Skeletal muscle tissue (tissue), 4 donors: ENCODE measurements around the gene ARID1B. TPM values are rescaled to one million over a fixed set of nuclear protein-coding genes. Genes with fewer than 3 reads are reported as not detected.

ENCODE experiments used
- H3K27ac ChIP-seq: one replicate; pipeline ENCODE4 v1.7.0; 2013; ENCODE audit warnings: mild to moderate bottlenecking, low read depth, low read length, inconsistent platforms
- H3K27me3 ChIP-seq, 3 donors: one replicate each; pipeline ENCODE4 v1.7.0; 2013; ENCODE audit warnings: low read length in 3 of 3; ENCODE audit not compliant: control insufficient read depth in 3 of 3, insufficient read depth in 3 of 3
- H3K36me3 ChIP-seq, 3 donors: one replicate each; pipeline ENCODE4 v1.7.0; 2013; ENCODE audit warnings: low read length in 3 of 3; ENCODE audit not compliant: control insufficient read depth in 3 of 3, insufficient read depth in 3 of 3
- H3K4me1 ChIP-seq, 3 donors: one replicate each; pipeline ENCODE4 v1.7.0; 2013; ENCODE audit warnings: low read length in 3 of 3, mild to moderate bottlenecking in 3 of 3; ENCODE audit not compliant: control insufficient read depth in 3 of 3, insufficient read depth in 3 of 3
- H3K4me3 ChIP-seq, 3 donors: one replicate each; pipeline ENCODE4 v1.7.0; 2013; ENCODE audit warnings: low read length in 3 of 3
- H3K9ac ChIP-seq, 3 donors: one replicate each; pipeline ENCODE4 v1.7.0; 2013; ENCODE audit warnings: low read length in 3 of 3, mild to moderate bottlenecking in 3 of 3, moderate library complexity in 2 of 3, low read depth in 1 of 3
- H3K9me3 ChIP-seq, 3 donors: one replicate each; pipeline ENCODE4 v1.7.0; 2013; ENCODE audit warnings: low read length in 3 of 3; ENCODE audit not compliant: control insufficient read depth in 3 of 3
- total RNA-seq: library from RNA; depleted of rRNA; stranded (reverse); fragments of >200 nt; gene quantifications from one replicate; pipeline ENCODE4 v1.2.3, GENCODE V29; 2014
- donor health status: Osteomylitis.

Gene ARID1B
- total RNA-seq, 1 donor from 2014 or later = 73.6 TPM

DNA sequence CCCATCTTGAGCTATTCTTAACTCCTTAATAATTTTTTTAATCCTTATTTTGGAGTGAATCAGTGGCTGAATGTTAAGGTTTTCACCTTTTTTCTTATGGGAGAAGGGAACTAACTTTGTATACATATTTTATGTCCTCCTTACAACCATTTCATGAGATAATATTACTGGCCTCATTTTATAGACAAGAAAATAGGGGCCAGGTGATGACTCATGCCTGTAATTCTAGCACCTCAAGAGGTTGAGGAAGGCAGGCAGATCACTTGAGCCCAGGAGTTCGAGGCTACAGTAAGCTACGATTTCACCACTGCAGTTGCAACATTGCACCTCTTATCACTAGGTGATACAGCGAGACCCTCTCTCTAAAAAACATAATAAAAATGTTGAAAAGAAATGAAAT, 417.5 kb downstream of the ARID1B start:
- H3K4me3 ChIP-seq = no peak overlapping the region
- H3K4me1 ChIP-seq = peaks cover 7 to 17% (median 10%) of the 10 kb centered on the region in 3 donors
- no peaks in the 10 kb centered on the region for H3K9me3 ChIP-seq
- H3K9ac ChIP-seq = no peak overlapping the region
- peaks cover 35 to 48% (median 37%) of the 10 kb centered on the region in 3 donors for H3K36me3 ChIP-seq
- no peaks in the 10 kb centered on the region for H3K27me3 ChIP-seq
- H3K27ac ChIP-seq = no peak overlapping the region

DNA sequence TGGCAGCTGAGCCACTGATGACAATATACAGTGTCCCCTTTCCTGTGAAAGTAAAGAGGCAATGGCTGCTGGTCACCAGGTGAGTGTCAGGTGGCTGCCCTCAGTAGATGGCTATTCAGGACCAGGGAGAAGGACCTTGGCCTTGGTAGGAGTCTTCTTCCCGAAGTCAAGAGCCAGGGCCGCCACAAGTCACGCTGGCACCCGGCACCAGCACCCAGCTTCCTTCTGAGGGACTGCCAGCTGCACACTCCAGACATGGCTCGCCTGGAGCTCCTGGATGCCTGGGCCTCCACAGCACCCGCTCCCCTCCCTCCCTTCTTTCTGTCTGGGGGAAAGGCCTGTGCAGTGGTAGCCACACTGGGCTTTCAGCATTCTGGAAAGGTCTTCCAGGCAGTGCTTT, 419.2 kb downstream of the ARID1B start:
- Histone ChIP-seq H3K9ac (no peak overlapping the region), H3K27me3 (no peaks in the 10 kb centered on the region), H3K36me3 (peaks cover 33 to 41% (median 36%) of the 10 kb centered on the region in 3 donors), H3K4me3 (no peak overlapping the region), H3K27ac (no peak overlapping the region), H3K9me3 (no peaks in the 10 kb centered on the region), H3K4me1 (peaks cover 7 to 17% (median 10%) of the 10 kb centered on the region in 3 donors)

DNA sequence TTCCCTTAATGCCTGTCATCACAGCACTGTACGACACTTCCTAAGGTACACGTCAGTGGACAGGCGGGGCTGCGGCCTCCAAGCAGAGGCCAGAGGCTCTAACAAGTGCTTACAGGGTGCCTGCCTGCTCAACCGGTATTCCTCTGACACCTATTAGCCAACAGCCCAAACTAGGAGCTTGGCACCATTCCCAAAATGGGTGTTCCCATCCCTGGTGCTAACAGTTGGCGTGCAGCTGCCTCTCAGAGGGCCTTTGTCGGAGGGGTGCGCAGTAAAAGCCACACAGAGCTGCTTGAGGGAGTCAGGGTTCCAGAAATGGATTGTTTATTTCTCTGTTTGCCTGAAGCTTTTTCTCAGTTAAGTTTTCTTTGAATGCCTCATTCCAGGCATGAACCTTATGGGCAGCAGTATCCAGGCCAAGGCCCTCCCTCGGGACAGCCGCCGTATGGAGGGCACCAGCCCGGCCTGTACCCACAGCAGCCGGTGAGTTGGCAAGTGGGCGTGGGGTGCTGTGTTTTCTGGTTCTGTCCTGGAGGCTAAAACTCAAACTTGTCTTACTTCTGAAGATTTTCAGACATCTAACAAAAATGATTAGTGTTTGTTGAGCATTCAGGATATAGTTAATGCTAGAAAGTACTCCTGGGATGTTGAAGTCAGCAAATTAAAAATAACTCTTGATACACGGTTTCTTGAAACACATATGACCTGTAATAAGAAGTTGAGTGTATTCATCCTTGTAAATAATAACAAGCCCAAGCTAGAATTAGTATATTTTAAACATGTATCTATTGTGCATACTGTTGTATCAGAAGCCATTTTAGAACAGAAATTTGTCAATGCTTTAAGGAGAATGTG, 421.5 kb downstream of the ARID1B start:
- peaks cover 7 to 14% (median 10%) of the 10 kb centered on the region in 3 donors for H3K4me1 ChIP-seq
- peak overlapping the region in 2 of 3 donors; percentile 34 to 60 for H3K9ac ChIP-seq
- H3K27me3 ChIP-seq = no peaks in the 10 kb centered on the region
- peak overlapping the region; percentile 86 for H3K27ac ChIP-seq
- H3K4me3 ChIP-seq = peak overlapping the region in 2 of 3 donors; percentile 22 to 49
- H3K9me3 ChIP-seq = no peaks in the 10 kb centered on the region
- peaks cover 34 to 44% (median 35%) of the 10 kb centered on the region in 3 donors for H3K36me3 ChIP-seq

DNA sequence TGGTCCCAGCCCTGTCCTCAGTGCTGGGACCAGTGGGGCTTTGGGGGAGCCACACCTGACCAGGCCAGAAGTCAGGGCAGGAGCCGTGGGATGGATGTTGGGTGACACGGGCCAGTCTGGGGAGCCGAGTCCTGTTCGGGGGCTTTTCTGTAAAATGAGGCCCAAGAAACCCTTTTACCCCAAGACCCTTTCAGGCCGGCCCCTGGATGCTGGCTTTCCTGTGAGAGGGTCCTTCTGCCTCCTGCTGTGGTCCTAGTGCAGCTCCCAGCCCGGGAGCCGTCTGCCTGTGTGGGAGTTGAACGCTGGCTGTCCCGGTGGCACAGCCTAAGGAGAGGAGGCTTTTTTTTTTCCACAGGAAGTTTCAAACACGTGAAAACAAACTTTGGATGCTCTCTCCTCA, 422.9 kb downstream of the ARID1B start:
- no peak overlapping the region for H3K27ac ChIP-seq
- no peaks in the 10 kb centered on the region for H3K9me3 ChIP-seq
- no peaks in the 10 kb centered on the region for H3K27me3 ChIP-seq
- peaks cover 7 to 10% (median 8%) of the 10 kb centered on the region in 3 donors for H3K4me1 ChIP-seq
- H3K9ac ChIP-seq = no peak overlapping the region
- H3K4me3 ChIP-seq = no peak overlapping the region
- H3K36me3 ChIP-seq = peaks cover 40 to 49% (median 41%) of the 10 kb centered on the region in 3 donors

DNA sequence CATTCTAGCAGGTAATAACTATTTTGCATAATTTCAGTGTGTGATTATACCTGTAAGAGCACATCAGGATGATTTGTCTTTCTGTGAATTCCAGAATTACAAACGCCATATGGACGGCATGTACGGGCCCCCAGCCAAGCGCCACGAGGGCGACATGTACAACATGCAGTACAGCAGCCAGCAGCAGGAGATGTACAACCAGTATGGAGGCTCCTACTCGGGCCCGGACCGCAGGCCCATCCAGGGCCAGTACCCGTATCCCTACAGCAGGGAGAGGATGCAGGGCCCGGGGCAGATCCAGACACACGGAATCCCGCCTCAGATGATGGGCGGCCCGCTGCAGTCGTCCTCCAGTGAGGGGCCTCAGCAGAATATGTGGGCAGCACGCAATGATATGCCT, 423.4 kb downstream of the ARID1B start:
- Histone ChIP-seq H3K9ac (no peak overlapping the region), H3K4me1 (peaks cover 7 to 10% (median 8%) of the 10 kb centered on the region in 3 donors), H3K36me3 (peaks cover 35 to 51% (median 37%) of the 10 kb centered on the region in 3 donors), H3K27me3 (no peaks in the 10 kb centered on the region), H3K4me3 (no peak overlapping the region), H3K27ac (no peak overlapping the region), H3K9me3 (no peaks in the 10 kb centered on the region)

DNA sequence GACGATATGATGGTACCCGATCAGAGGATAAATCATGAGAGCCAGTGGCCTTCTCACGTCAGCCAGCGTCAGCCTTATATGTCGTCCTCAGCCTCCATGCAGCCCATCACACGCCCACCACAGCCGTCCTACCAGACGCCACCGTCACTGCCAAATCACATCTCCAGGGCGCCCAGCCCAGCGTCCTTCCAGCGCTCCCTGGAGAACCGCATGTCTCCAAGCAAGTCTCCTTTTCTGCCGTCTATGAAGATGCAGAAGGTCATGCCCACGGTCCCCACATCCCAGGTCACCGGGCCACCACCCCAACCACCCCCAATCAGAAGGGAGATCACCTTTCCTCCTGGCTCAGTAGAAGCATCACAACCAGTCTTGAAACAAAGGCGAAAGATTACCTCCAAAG, 423.9 kb downstream of the ARID1B start:
- Histone ChIP-seq H3K27ac (no peak overlapping the region), H3K4me3 (no peak overlapping the region), H3K36me3 (peaks cover 34 to 53% (median 39%) of the 10 kb centered on the region in 3 donors), H3K27me3 (no peaks in the 10 kb centered on the region), H3K4me1 (peaks cover 7 to 10% (median 8%) of the 10 kb centered on the region in 3 donors), H3K9ac (no peak overlapping the region), H3K9me3 (no peaks in the 10 kb centered on the region)

DNA sequence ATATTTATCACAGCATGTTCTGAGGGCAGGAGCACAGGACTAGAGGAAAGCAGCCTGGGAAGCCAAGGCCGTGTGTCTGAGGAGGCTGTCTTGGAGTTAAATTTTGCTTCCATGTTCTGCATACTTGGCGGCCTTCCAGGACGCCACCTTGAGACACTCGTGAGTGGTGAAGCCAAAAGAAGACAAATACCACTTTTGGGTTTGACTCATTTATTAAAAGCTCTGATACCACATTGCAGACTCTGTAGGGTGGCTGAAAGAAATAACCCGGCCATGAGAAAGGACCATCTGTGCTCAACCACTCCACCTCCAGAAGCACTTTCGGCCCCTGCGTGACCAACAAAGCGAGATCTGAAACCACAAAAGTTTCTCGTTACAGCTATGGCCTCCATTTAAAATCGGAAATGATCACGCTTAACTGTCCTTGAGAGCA, 426.1 kb downstream of the ARID1B start:
- Histone ChIP-seq H3K27ac (no peak overlapping the region), H3K27me3 (no peaks in the 10 kb centered on the region), H3K9ac (no peak overlapping the region), H3K36me3 (peaks cover 38 to 54% (median 43%) of the 10 kb centered on the region in 3 donors), H3K4me1 (peaks cover 5 to 10% (median 6%) of the 10 kb centered on the region in 3 donors), H3K9me3 (no peaks in the 10 kb centered on the region), H3K4me3 (no peak overlapping the region)

DNA sequence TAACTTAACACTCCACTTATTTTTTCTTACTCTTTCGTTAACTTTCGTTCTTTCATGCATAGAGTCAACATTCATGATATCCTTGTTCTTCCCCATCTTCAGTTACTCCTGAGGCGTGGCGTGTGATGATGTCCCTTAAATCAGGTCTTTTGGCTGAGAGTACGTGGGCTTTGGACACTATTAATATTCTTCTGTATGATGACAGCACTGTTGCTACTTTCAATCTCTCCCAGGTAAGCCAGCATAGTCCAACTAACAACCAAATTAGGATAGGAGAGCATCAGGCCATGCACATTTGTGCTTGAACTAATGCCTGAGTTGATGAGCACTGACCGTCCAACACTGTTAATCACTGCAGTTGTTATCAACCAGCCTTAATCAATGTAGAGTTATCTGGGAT, 426.6 kb downstream of the ARID1B start:
- peaks cover under 1 to 5% (median 1%) of the 10 kb centered on the region in 3 donors for H3K4me1 ChIP-seq
- no peak overlapping the region for H3K9ac ChIP-seq
- no peaks in the 10 kb centered on the region for H3K27me3 ChIP-seq
- no peak overlapping the region for H3K27ac ChIP-seq
- H3K36me3 ChIP-seq = peaks cover 38 to 54% (median 43%) of the 10 kb centered on the region in 3 donors
- H3K4me3 ChIP-seq = no peak overlapping the region
- no peaks in the 10 kb centered on the region for H3K9me3 ChIP-seq

DNA sequence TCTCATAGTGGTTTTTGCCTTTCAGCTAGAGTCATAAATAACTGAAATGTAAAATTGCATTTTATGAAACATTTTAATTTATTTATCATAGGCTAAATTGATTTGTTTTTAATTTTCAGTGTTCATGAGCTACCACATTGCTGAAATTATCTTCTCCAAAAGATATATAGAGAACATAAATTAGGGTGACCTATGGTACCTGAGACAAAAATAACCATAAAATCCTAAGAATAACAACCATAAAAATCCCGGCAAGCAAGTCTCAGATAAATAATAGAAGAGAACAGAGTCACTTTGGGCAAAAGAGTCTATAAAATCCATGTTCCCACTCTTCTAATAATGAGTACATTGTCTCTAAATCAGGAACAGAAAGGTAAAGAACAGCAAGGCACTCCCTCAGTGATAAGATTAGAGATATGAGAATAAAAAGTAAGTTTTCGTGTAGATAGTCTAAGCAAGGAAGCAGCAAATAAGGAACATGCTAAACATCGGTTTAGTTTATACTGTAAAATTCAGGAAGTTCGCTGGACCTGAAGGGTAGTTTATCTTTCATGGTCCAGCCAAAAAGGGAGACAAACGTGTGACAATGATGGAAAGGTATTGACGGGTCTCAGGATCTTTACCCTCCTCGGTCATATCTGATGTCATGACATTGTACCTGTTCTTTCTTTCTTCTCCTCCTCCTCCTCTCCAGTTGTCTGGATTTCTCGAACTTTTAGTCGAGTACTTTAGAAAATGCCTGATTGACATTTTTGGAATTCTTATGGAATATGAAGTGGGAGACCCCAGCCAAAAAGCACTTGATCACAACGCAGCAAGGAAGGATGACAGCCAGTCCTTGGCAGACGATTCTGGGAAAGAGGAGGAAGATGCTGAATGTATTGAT, 428.5 kb downstream of the ARID1B start:
- Histone ChIP-seq H3K9me3 (no peaks in the 10 kb centered on the region), H3K9ac (no peak overlapping the region), H3K27ac (no peak overlapping the region), H3K36me3 (peaks cover 31 to 50% (median 40%) of the 10 kb centered on the region in 3 donors), H3K4me3 (no peak overlapping the region), H3K4me1 (no peaks in the 10 kb centered on the region), H3K27me3 (no peaks in the 10 kb centered on the region)
